K562 (cell line): ENCODE results near the gene DEPP1. TPM values are rescaled to one million over a fixed set of nuclear protein-coding genes. Genes with fewer than 3 reads are reported as not detected.

Experiments
- ATF6 ChIP-seq: sonication (generic); formaldehyde crosslinking; IDR thresholded peaks from 2 replicates; pipeline ENCODE4 v1.4.0; 2020; ENCODE audit warnings: mild to moderate bottlenecking, missing genetic modification reagents
- CEBPG ChIP-seq, 3 experiments: fragments of 200-800 bp in 1 of 3; sonication (Bioruptor generic) in 1 of 3; sonication (generic) in 1 of 3; formaldehyde crosslinking in 1 of 3; IDR thresholded peaks in 2 of 3; conservative IDR thresholded peaks in 1 of 3; 2 replicates each; pipeline versions ENCODE4 v1.6.1 to v1.8.0; 2016 to 2022; ENCODE audit warnings: missing compliant biosample characterization in 2 of 3, missing genetic modification characterization in 2 of 3, mild to moderate bottlenecking in 1 of 3, missing genetic modification reagents in 1 of 3
- DIDO1 ChIP-seq: fragments of 450-650 bp; IDR thresholded peaks from 2 replicates; pipeline ENCODE4 v1.6.1; 2016; ENCODE audit warnings: low read depth, missing biosample characterization, missing genetic modification characterization
- DNMT1 ChIP-seq: fragments of 450-650 bp; IDR thresholded peaks from 2 replicates; pipeline ENCODE4 v1.6.1; 2016; ENCODE audit warnings: antibody characterized with exemption, mild to moderate bottlenecking
- GTF3C2 ChIP-seq: IDR thresholded peaks from 3 replicates; pipeline ENCODE4 v1.6.1; 2011; ENCODE audit warnings: borderline replicate concordance, mild to moderate bottlenecking, moderate library complexity; ENCODE audit not compliant: insufficient read length; ENCODE audit errors: extremely low read depth
- HNRNPLL ChIP-seq: fragments of 200-400 bp; formaldehyde crosslinking; IDR thresholded peaks from 2 replicates; pipeline ENCODE4 v1.6.1; 2017; ENCODE audit warnings: low read length, low read depth, mild to moderate bottlenecking; ENCODE audit not compliant: poor library complexity, severe bottlenecking
- MEIS2 ChIP-seq: fragments of 450-650 bp; IDR thresholded peaks from 2 replicates; pipeline ENCODE4 v1.6.1; 2014; ENCODE audit warnings: mild to moderate bottlenecking; ENCODE audit not compliant: partially characterized antibody
- MGA ChIP-seq: fragments of 450-650 bp; IDR thresholded peaks from 2 replicates; pipeline ENCODE4 v1.6.1; 2016; ENCODE audit warnings: mild to moderate bottlenecking, moderate library complexity
- SNRNP70 ChIP-seq: fragments of 200-400 bp; formaldehyde crosslinking; optimal IDR thresholded peaks from 2 replicates; pipeline ENCODE3; 2017; ENCODE audit warnings: low read depth, low read length
- SRSF9 ChIP-seq: fragments of 200-400 bp; formaldehyde crosslinking; IDR thresholded peaks from 2 replicates; pipeline ENCODE4 v1.6.1; 2017; ENCODE audit warnings: low read depth, low read length, borderline replicate concordance
- XRCC3 ChIP-seq: fragments of 450-650 bp; IDR thresholded peaks from 2 replicates; pipeline ENCODE4 v1.6.1; 2017; ENCODE audit warnings: mild to moderate bottlenecking, moderate library complexity
- ZNF583 ChIP-seq: fragments of 250-450 bp; sonication (Bioruptor Pico); IDR thresholded peaks from 2 replicates; pipeline ENCODE4 v1.4.0; 2020
- polyA plus RNA-seq, 8 experiments: library from polyadenylated mRNA; depleted of rRNA in 4 of 8; stranded (reverse) in 5 of 8; unstranded in 3 of 8; fragments of >200 nt; fragmentation: Nextera tagmentation in 2 of 8; fragmentation: Illumina TruSeq in 1 of 8; extraction: Ambion mirVana in 2 of 8; extraction: Trizol in 1 of 8; gene quantifications; 2 replicates each; pipeline versions ENCODE4 v1.2.1 to v1.2.3, GENCODE V29; 2011 to 2014; ENCODE audit warnings: inconsistent platforms in 1 of 8, missing spikeins in 1 of 8
- total RNA-seq, 7 experiments: library from RNA; depleted of rRNA in 6 of 7; stranded (reverse); fragments of >200 nt in 6 of 7; fragmentation: Illumina TruSeq in 2 of 7; extraction: Trizol in 2 of 7; gene quantifications; 2 replicates each; pipeline versions ENCODE4 v1.2.1 to v1.2.3, GENCODE V29; 2011 to 2021; ENCODE audit warnings: low replicate concordance in 1 of 7

The DEPP1 gene
- total and polyA plus RNA-seq, 9 of the 15 experiments (the other 6 are each of a cell fraction or from before 2014, with no cell fraction given), result 0.04 to 0.54 (median 0.20) TPM; not detected in 1

DNA sequence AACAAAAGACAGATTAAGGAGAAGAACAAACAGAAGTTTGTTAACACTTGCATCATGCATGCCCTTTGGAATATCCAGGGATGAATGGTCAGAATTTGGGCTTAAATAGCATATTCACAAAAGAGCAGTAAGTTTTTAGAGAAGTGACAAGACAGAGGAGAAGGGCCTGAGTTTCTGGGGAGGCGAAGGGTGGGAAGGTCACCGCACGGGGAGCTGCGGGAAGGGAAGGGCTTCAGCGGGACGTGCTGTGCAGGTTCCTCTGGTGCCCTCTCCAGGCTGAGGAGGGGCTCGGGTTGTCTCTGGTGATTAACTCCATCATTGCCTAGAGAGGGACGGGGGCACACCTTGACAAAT lies 11.7 kb upstream of the DEPP1 start (continued):
- TF ChIP-seq HNRNPLL, result no peak
- TF ChIP-seq DIDO1 (tag), result no peak
- TF ChIP-seq DNMT1, result no peak
- no peak for TF ChIP-seq XRCC3
- TF ChIP-seq SRSF9, result no peak
- no peak for TF ChIP-seq GTF3C2
- no peak for TF ChIP-seq MEIS2
- TF ChIP-seq MGA, result no peak; the same call in 1 of the 2 replicates
- TF ChIP-seq ZNF583 (CRISPR knock-in tag), result no peak
- TF ChIP-seq ATF6 (CRISPR knock-in tag), result no peak
- peak; percentile 44 for TF ChIP-seq CEBPG (CRISPR knock-in tag; IDR thresholded peaks at IDR 0.05)
- TF ChIP-seq CEBPG (tag; conservative IDR thresholded peaks at IDR 0.05 in 1 of 2, IDR thresholded peaks at IDR 0.05 in 1 of 2), result peak; percentile 38 to 74; a peak in 3 of 4 replicates
- TF ChIP-seq SNRNP70, result no peak
